Panc1 (cell line): ENCODE measurements around the gene FGGY. TPM values are rescaled to one million over a fixed set of nuclear protein-coding genes. Genes with fewer than 3 reads are reported as not detected.

Experiments
- ATAC-seq: fragments of 200-7000 bp; cut with Tn5 transposase; 2 replicates; pipeline ENCODE4 v1.9.1; 2020; ENCODE audit warnings: mild to moderate bottlenecking, moderate library complexity
- BruUV-seq: library from RNA; stranded (reverse); fragments of 400-500 nt; replicated peaks from 2 replicates; lab custom pipeline; 2021; lab: Mats Ljungman, UMichigan
- CTCF ChIA-PET: fragments of 300-600 bp; sonication (Branson Sonifier 250); formaldehyde crosslinking; loops from one replicate; lab custom pipeline; 2022; ENCODE audit warnings: antibody characterized with exemption; lab: Charles Lee
- POLR2A ChIA-PET: fragments of 300-600 bp; sonication (Branson Sonifier 250); formaldehyde crosslinking; loops from one replicate; lab custom pipeline; 2022; ENCODE audit warnings: antibody characterized with exemption; lab: Charles Lee
- DNase-seq: peaks from one replicate; pipeline ENCODE4 v3.0.0-alpha.2; 2010; ENCODE audit warnings: low read depth, low spot score
- H3K27ac ChIP-seq: 2 replicates; pipeline ENCODE4 v1.5.1; 2011; ENCODE audit warnings: mild to moderate bottlenecking, low read length, inconsistent platforms
- H3K27me3 ChIP-seq: fragments of 200-500 bp; sonication (Bioruptor generic); 2 replicates; pipeline ENCODE4 v1.6.0; 2014; ENCODE audit warnings: low read length, inconsistent platforms; ENCODE audit not compliant: control insufficient read depth, insufficient read depth
- H3K36me3 ChIP-seq: fragments of 200-500 bp; sonication (Bioruptor generic); 2 replicates; pipeline ENCODE4 v1.5.1; 2014; ENCODE audit warnings: inconsistent platforms, mild to moderate bottlenecking, low read length, moderate library complexity; ENCODE audit not compliant: control insufficient read depth, insufficient read depth
- H3K4me1 ChIP-seq: 2 replicates; pipeline ENCODE4 v1.5.1; 2011; ENCODE audit warnings: inconsistent platforms, mild to moderate bottlenecking, low read length, moderate library complexity; ENCODE audit not compliant: control insufficient read depth, insufficient read depth
- H3K4me3 ChIP-seq, 2 experiments: 2 replicates each; pipeline ENCODE4 v1.5.1; 2011 to 2012; ENCODE audit warnings: low read depth in 2 of 2, low read length in 2 of 2, mild to moderate bottlenecking in 2 of 2, inconsistent platforms in 1 of 2, moderate library complexity in 1 of 2
- H3K9me3 ChIP-seq: fragments of 200-500 bp; sonication (Bioruptor generic); 2 replicates; pipeline ENCODE4 v1.5.1; 2014; ENCODE audit warnings: low read depth, mild to moderate bottlenecking, inconsistent platforms, low read length, moderate library complexity; ENCODE audit not compliant: control insufficient read depth, insufficient read depth
- POLR2AphosphoS5 ChIP-seq: IDR thresholded peaks from 2 replicates; pipeline ENCODE4 v1.6.1; 2012; ENCODE audit warnings: mild to moderate bottlenecking, low read depth, low read length, moderate library complexity
- SIN3A ChIP-seq: IDR thresholded peaks from 2 replicates; pipeline ENCODE4 v1.6.1; 2012; ENCODE audit warnings: low read depth, mild to moderate bottlenecking, low read length, moderate library complexity, borderline replicate concordance; ENCODE audit not compliant: insufficient read depth
- TCF7L2 ChIP-seq: IDR thresholded peaks from 2 replicates; pipeline ENCODE4 v1.6.1; 2011; ENCODE audit warnings: mild to moderate bottlenecking, low read depth, low read length, inconsistent platforms
- in situ Hi-C: cut with HindIII; loops from 2 replicates; pipeline ENCODE4 v1.10.0; 2016; ENCODE audit warnings: low sequenced_read_pairs, low pct_unique_long_range_greater_than_20kb
- intact Hi-C: fragments of 100-400 bp; cut with micrococcal nuclease; formaldehyde crosslinking; loops from one replicate; pipeline ENCODE4 v1.10.0; 2022; ENCODE audit not compliant: unreplicated experiment
- total RNA-seq: library from RNA; stranded (reverse); gene quantifications from one replicate; pipeline ENCODE4 v1.2.1, GENCODE V29; 2021; ENCODE audit not compliant: unreplicated experiment
- TF ChIP-seq, protein P1 (sequence below), 2 experiments: IDR thresholded peaks; 2 replicates each; pipeline ENCODE4 v1.6.1; 2011 to 2012; ENCODE audit warnings: low read depth in 2 of 2, control low read depth in 1 of 2, low read length in 1 of 2, mild to moderate bottlenecking in 1 of 2, moderate library complexity in 1 of 2; ENCODE audit not compliant: insufficient read depth in 1 of 2
- TF ChIP-seq, protein P2 (sequence below): fragments of 450-650 bp; IDR thresholded peaks from 2 replicates; pipeline ENCODE4 v1.5.1; 2017; ENCODE audit warnings: mild to moderate bottlenecking

The FGGY gene
- total RNA-seq, 1 experiment from 2014 or later: 15.5 TPM

DNA sequence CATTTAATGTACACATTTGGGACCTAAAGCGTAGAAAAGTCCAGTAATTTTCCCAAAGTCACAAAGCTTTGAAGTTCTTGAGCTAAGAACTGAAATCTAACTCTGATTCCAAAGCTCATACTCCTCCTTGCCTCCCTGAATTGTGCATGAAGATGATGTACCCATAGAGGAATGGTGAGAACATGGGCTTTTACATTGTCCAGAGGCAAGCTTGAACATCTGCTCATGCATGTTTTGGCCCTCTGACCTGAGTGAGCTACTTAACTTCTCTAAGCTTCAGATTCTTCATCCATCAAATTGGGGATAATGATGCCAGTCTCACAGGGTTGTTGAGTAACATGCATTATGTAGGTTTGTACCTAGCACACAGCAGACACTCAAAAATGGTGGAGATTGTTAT is 259.5 kb downstream of the FGGY start:
- peaks cover 7% of the 10 kb centered on the region; the same call in 1 of the 2 replicates for H3K9me3 ChIP-seq
- H3K4me1 ChIP-seq: no peaks in the 10 kb centered on the region
- POLR2A ChIA-PET: interaction anchor here (0.6 kb wide), 1 partner anchor 1521 kb away, joined by 7 read pairs; no protein-coding TSS in a partner anchor
- ATAC-seq: no peak
- intact Hi-C loops: no loop called here
- TF ChIP-seq TCF7L2 (no peak), SIN3A (no peak), POLR2AphosphoS5 (no peak)
- TF ChIP-seq, protein P1, sequence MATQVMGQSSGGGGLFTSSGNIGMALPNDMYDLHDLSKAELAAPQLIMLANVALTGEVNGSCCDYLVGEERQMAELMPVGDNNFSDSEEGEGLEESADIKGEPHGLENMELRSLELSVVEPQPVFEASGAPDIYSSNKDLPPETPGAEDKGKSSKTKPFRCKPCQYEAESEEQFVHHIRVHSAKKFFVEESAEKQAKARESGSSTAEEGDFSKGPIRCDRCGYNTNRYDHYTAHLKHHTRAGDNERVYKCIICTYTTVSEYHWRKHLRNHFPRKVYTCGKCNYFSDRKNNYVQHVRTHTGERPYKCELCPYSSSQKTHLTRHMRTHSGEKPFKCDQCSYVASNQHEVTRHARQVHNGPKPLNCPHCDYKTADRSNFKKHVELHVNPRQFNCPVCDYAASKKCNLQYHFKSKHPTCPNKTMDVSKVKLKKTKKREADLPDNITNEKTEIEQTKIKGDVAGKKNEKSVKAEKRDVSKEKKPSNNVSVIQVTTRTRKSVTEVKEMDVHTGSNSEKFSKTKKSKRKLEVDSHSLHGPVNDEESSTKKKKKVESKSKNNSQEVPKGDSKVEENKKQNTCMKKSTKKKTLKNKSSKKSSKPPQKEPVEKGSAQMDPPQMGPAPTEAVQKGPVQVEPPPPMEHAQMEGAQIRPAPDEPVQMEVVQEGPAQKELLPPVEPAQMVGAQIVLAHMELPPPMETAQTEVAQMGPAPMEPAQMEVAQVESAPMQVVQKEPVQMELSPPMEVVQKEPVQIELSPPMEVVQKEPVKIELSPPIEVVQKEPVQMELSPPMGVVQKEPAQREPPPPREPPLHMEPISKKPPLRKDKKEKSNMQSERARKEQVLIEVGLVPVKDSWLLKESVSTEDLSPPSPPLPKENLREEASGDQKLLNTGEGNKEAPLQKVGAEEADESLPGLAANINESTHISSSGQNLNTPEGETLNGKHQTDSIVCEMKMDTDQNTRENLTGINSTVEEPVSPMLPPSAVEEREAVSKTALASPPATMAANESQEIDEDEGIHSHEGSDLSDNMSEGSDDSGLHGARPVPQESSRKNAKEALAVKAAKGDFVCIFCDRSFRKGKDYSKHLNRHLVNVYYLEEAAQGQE (IDR thresholded peaks at IDR 0.05; ENCODE audit: insufficient read depth in 1 of 2, low read depth in 2 of 2, low read length in 1 of 2): no peak
- TF ChIP-seq, protein P2, sequence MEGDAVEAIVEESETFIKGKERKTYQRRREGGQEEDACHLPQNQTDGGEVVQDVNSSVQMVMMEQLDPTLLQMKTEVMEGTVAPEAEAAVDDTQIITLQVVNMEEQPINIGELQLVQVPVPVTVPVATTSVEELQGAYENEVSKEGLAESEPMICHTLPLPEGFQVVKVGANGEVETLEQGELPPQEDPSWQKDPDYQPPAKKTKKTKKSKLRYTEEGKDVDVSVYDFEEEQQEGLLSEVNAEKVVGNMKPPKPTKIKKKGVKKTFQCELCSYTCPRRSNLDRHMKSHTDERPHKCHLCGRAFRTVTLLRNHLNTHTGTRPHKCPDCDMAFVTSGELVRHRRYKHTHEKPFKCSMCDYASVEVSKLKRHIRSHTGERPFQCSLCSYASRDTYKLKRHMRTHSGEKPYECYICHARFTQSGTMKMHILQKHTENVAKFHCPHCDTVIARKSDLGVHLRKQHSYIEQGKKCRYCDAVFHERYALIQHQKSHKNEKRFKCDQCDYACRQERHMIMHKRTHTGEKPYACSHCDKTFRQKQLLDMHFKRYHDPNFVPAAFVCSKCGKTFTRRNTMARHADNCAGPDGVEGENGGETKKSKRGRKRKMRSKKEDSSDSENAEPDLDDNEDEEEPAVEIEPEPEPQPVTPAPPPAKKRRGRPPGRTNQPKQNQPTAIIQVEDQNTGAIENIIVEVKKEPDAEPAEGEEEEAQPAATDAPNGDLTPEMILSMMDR: no peak
- no TSS peak for BruUV-seq
- CTCF ChIA-PET: no interaction called here
- no peaks in the 10 kb centered on the region for H3K27me3 ChIP-seq
- DNase-seq: no peak
- H3K27ac ChIP-seq: no peak overlapping the region
- in situ Hi-C loops: no loop called here
- H3K36me3 ChIP-seq: no peaks in the 10 kb centered on the region
- no peak overlapping the region for H3K4me3 ChIP-seq

DNA sequence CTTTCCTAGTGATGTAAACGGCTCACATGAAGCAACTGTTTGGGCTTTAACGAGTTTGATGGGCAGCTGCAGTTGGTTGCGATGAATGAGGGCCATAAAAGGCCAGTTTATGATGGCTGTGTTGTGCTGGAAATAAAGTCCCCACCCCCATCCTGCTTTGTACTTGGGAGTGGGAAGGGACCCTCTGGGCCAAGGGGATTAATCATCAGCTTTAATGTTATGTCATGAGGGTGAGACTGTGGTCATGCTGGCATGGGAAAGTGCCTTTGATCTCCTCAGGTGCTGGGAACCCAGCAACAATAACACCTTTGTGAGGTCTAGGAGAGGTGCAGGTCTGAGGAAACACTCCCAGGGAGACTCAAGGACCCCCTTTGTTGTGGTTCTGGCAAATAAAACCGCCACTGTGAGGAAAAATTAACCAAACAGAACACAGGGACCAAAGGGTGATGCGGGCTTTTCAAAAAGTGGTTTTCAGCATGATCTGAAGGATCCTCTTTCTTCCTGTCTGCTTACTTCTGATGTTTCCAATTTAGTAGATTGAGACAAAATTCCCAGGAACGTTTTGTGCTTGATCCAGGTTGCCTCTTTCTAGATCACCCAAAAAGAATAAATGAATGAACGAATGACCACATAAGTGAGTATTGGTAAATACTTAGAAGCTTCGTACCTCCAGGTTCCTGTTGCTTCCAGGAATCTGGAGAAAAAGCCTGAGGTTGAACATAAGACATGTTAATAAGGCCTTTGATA is 260.1 kb downstream of the FGGY start:
- no peak overlapping the region for H3K4me3 ChIP-seq
- ChIA-PET POLR2A (no interaction called here), CTCF (no interaction called here)
- ATAC-seq (no peak), DNase-seq (no peak)
- no peaks in the 10 kb centered on the region for H3K36me3 ChIP-seq
- H3K4me1 ChIP-seq: no peaks in the 10 kb centered on the region
- no peak overlapping the region for H3K27ac ChIP-seq
- in situ Hi-C loops (no loop called here), intact Hi-C loops (no loop called here)
- no TSS peak for BruUV-seq
- H3K9me3 ChIP-seq: peaks cover 7% of the 10 kb centered on the region; the same call in 1 of the 2 replicates
- TF ChIP-seq, protein P2: no peak
- TF ChIP-seq POLR2AphosphoS5: no peak
- TF ChIP-seq, protein P1 (IDR thresholded peaks at IDR 0.05; ENCODE audit: insufficient read depth in 1 of 2, low read depth in 2 of 2, low read length in 1 of 2): no peak
- no peak for TF ChIP-seq SIN3A
- no peaks in the 10 kb centered on the region for H3K27me3 ChIP-seq
